WI38 (cell line): ENCODE data around the gene SMC4.

Source experiments
- H3K4me3 ChIP-seq: 2 replicates; pipeline ENCODE4 v1.5.1; 2011; ENCODE audit warnings: low read depth, mild to moderate bottlenecking, control low read depth, low read length
- CTCF ChIP-seq: IDR thresholded peaks from 2 replicates; pipeline ENCODE4 v1.5.1; 2012; ENCODE audit warnings: low read depth, mild to moderate bottlenecking, control low read depth, low read length

Gene SMC4

GRCh38 chr3:160454995-160455394 is 55.5 kb downstream of the SMC4 start:
- no peak overlapping the region for H3K4me3 ChIP-seq
- no peak for TF ChIP-seq CTCF

GRCh38 chr3:160455846-160456245 is 56.4 kb downstream of the SMC4 start:
- no peak for TF ChIP-seq CTCF
- H3K4me3 ChIP-seq = no peak overlapping the region

GRCh38 chr3:160458151-160458550 is 58.7 kb downstream of the SMC4 start:
- no peak overlapping the region for H3K4me3 ChIP-seq
- no peak for TF ChIP-seq CTCF

- no peak overlapping the region for H3K4me3 ChIP-seq
- no peak for TF ChIP-seq CTCF
Observed at GRCh38 chr3:160459450-160459970, 60.1 kb downstream of the SMC4 start.

GRCh38 chr3:160460033-160460432 is 60.6 kb downstream of the SMC4 start:
- H3K4me3 ChIP-seq = no peak overlapping the region
- no peak for TF ChIP-seq CTCF

GRCh38 chr3:160464321-160464720 is 64.9 kb downstream of the SMC4 start:
- no peak for TF ChIP-seq CTCF
- no peak overlapping the region for H3K4me3 ChIP-seq

- TF ChIP-seq CTCF = no peak
- no peak overlapping the region for H3K4me3 ChIP-seq
Observed at GRCh38 chr3:160464971-160465370, 65.5 kb downstream of the SMC4 start.
